Measurements from ENCODE around the gene PPARG.
"Not testable (repeated sequence)": the region's sequence is repeated elsewhere in the genome, so short reads cannot be mapped to it uniquely, and the experiment has no call there.

The PPARG gene

DNA sequence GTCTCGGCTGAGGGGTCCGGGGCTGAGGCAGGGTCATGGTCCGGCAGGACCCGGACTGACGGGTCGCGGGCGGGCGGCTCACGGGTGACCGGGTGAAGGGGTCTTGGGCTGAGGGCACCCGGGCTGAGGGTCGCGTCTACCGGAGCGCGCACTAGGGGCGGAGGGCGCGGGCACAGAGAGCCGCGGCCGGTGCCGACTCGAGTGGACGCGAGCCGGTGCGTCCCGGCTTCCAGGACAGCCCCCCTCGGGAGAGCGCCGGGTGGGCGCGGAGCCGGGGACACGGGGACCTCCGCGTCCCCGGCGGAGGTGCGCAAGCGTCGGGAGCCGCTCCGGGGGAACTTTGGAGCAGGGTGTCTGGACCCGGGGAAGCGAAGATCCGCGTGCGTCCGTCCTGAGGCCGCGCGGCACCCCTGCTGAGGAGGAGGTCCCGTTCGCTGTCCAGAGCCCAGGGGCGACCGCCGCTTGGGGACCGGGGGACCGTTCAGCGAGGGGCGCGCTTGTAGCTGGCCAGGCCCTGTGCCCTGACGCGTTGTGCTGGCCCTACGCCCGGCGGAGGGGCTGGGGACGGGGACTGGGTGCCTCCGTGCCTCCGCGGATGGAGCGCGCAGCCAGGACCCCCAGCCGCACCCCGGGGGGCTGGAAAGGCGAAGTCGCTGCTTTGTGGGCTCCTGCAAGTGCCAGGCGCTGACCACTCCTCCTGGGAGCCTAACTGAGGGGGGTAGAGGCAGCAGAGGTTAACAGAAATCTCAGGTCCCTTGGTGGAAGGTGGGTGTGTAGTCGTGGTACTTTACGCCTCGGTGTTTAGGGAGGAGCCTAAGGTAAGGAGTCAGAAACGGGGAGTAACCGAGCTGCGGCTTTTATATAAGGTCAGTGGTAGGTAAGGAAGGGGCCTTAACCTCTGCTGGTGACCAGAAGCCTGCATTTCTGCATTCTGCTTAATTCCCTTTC is at the start of gene PPARG:
Gene PPARG (plus strand): TSS at position 889 of the 948 bp plus-strand sequence. CDS start 90,642 bp downstream, outside the sequence.
- no peak for DNase-seq (ENCODE audit: extremely low read depth in 1 of 2, low read depth in 1 of 2)

DNA sequence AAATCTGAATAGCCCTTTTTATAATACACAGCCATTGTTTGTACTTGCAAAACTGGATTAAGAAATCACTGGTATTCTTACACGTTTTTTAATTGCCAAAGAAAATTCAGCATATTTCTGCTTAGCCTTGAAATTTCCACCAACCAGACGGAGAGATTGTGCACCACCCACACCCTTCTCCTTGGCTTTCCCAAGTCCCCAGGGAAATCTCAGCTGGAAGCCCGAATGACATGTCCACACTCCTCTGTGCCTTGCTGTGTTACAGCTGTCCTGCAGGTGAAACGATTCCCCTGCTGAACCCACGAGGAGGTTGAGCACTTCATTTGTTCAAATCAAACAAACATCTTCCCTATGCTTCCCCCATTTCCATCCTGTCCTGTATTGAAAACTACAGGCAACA is 49.6 kb upstream of the PPARG start:
- DNase-seq (ENCODE audit: extremely low read depth in 1 of 2, low read depth in 1 of 2): no peak

DNA sequence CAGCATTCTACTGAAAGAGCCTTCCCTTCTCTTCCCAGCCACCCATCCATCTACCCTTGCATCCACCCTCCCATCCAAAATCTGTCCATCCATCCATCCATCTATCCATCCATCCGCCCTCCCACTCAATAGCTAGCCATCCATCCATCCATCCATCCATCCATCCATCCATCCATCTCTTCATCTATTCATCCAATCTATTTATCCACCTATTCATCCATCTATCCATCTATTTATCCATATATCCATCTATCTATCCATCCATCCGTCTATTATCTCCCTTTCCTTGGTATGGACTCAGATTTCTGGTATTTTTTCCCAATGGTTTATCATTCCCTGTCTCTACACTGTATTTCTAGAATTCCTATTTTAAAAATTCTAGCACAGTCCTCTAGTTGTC is 46.1 kb upstream of the PPARG start:
- DNase-seq (ENCODE audit: extremely low read depth in 1 of 2, low read depth in 1 of 2): no peak

DNA sequence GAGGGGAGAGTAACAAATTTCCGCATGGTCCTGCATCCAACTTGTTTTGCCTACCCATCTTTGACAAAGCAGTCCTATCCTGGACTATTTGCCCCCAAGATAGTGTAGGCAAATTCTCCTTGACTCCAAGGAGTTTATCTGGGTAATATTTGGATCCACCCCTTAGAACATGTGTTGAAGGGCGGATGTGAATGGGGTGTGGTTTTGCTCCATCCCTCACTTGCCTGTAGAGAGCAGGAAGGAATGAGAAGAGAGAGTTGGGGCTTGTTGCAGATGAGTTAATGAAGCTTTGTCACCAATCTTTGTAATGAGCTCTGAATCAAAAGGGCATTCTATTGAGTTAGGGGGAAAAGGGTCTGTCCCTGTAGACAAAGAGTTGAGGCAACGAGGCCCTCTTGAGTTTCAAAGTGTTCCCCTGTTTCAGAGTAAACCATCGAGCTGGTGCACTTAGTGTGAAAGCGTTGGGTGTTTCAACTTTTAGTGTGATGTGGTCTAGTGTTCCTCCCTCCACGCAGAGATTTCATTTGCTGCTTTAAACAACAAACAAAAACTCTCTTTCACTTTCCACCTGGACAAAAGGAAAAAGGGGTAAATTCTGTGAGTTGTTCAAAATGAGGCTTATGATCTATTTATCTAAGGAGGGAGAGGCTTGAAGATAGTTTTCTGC is 42.2 kb upstream of the PPARG start:
- DNase-seq (ENCODE audit: extremely low read depth in 1 of 2, low read depth in 1 of 2): no peak

DNA sequence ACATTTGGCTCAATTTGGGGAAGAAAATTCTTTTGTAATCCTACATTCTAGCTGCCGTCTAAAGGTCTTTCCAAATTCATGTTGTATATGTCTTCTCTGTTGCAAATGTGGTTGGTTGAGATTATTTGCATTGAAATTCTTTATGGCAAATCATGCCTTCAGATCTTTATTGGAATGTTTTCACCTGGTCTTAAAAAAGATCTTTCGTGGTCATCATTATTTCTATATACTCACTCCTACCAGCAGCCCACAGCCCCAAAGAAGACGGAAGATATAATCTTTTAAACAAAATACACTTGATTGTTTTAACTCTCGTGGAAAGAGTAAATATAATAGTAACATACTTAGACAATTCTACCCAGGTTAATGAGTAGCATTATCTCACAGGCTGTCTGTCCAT is 41.5 kb upstream of the PPARG start:
- DNase-seq (ENCODE audit: extremely low read depth in 1 of 2, low read depth in 1 of 2): no peak

DNA sequence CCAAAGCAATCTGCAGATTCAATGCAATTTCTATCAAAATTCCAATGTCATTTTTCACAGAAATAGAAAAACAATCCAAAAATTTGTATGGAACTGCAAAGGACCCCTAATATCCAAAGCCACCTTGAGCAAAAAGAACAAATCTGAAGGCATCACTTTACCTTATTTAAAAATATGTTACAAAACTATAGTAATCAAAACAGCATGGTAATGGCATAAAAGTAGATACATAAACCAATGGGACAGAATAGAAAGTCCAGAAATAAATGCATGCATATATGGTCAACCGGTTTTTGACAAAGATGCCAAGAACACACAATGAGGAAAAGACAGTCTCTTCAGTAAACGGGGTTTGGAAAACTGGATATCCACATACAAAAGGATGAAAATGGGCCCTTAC is 39.4 kb upstream of the PPARG start:
- DNase-seq (ENCODE audit: extremely low read depth in 1 of 2, low read depth in 1 of 2): no peak

DNA sequence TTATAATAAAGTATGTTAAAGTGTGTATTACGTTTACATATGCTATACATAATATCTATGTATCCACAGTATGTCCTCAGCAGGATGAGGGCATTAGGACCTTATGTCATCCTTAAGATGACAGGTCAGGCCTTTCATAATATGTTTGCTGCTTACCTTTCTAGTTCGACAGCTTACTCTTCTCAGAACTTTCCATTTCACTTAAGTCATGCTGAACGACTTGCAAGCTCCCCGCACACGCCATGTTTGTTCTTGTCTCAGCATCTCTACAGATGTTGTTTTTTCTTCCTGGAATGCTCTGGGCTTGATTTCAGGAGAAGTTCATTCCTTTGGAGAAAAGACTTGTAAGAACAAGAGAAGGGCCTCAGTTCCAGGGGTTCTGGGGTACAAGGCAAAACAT is 36.0 kb upstream of the PPARG start:
- no peak for DNase-seq (ENCODE audit: extremely low read depth in 1 of 2, low read depth in 1 of 2)

DNA sequence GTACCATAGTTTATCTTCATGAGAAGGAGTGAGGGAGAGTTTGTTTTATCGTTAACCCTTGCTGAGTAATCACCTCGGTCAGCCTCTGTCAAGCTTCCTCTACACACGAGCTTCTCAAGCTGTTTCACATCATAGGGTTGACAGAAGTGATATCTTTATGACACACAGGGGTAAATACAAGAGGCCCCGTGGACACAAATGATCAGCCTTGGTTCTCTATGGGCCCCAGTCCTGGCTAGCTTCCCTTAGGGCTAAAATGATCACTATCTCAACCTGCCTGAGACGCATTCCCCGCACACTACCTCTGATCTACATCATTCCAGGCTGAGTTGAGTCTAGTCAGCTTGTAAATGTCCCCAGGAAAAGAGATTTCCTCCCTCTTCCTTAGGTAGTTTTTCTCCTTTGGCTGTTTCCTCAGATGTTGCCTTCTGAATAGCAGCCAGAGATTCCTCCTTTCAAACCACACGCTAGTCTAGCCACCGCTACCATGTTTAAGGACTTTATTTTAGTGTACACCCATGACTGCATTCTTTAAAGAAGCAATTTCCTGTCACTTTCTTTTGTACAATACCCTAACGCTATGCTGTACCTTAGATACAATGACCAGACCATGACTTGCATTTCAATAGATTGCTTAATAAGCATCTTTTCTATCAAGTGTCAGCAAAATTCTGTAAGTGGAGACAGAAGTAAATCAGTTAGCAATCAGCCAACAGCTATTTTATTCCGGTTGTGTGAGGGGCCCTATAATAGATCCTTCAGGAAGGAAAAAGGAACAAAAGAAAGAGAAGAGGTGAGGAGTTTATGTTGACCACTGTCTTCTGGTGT is 35.1 kb upstream of the PPARG start:
- DNase-seq (ENCODE audit: extremely low read depth in 1 of 2, low read depth in 1 of 2): no peak

DNA sequence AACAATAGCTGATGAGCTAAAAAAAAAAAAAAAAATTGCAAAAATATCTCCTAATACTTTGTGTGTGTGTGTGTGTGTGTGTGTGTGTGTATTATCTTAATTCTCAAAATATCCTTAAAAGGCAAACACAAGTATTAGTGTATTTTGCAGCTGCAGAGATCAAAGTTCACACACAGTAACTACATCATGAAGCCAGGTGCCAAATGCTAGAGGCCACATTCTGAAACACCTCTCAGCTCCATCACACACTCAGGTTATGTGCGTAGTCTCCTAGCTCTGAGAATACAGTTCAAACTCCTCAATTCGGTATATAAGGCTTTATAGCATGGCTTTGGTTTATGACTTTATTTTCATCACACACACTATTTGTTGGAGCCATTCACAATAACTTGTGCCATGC is 33.5 kb upstream of the PPARG start:
- DNase-seq (ENCODE audit: extremely low read depth in 1 of 2, low read depth in 1 of 2): no peak

DNA sequence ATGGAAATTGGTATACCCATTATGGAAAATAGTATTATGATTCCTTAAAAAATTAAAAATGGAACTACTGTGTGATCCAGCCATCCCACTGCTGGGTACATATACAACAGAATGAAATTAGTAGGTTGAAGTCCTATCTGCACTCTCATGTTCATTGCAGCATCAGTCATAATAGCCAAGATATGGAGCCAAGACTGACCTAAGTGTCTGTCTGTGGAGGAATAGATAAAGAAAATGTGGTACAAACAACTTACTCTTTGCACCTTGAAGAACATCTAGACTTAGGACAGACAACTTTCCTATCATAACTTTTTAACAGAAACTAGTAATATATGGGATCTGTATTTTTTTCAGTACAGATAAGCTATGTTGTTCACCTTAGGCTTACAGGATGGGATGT is 30.0 kb upstream of the PPARG start:
- DNase-seq (ENCODE audit: extremely low read depth in 1 of 2, low read depth in 1 of 2): no peak

DNA sequence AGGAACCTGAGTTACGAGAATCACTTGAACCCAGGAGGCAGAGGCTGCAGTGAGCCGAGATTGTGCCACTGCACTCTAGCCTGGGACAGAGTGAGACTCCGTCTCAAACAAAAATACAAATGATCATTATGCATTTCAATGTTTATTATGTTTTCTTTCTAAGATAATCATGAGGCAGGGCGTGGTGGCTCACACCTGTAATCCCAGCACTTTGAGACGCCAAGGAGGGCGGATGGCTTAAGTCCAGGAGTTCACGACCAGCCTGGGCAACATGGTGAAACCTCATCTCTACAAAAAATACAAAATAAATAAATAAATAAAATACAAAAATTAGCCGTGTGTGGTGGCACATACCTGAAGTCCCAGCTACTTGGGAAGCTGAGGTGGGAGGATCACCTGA is 26.7 kb upstream of the PPARG start:
- DNase-seq (ENCODE audit: extremely low read depth in 1 of 2, low read depth in 1 of 2): not testable (repeated sequence)

DNA sequence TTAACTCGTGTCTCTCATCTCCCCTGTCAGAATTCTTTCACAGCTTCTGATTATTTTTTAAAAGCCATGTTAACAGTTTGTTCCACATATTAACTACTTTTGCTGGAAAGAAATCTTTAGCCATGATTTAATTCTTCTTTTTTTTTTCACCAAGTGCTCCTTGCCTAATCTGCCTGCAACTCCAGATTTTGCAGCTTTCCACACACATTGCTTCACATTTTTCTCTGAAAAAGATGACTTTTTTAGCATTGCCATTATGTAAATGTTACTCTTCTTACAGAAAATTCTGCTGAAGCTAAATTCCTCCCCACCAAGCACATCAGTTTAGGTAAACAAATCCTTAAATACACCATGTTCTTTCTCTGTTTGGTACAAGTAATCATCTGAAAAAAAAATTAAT is 23.4 kb upstream of the PPARG start:
- DNase-seq (ENCODE audit: extremely low read depth in 1 of 2, low read depth in 1 of 2): no peak

DNA sequence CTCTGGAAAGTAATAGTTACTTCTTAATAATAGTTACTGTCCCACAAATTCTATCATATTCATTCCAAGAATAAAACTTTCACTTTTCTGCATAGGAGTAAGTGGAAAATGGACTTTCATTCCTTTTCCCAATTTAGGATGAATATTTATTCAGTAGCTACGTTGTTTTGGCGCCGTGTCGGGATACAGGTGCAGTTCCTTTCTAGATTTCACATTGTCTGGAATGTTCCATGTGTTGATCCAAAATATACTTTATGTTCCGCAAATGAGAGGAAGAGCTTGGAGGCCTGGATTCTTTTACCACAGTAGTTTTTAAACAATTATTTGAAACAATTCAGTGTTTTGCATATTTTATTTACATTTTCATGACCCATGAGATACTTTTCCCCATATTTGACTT is 22.8 kb upstream of the PPARG start:
- no peak for DNase-seq (ENCODE audit: extremely low read depth in 1 of 2, low read depth in 1 of 2)

DNA sequence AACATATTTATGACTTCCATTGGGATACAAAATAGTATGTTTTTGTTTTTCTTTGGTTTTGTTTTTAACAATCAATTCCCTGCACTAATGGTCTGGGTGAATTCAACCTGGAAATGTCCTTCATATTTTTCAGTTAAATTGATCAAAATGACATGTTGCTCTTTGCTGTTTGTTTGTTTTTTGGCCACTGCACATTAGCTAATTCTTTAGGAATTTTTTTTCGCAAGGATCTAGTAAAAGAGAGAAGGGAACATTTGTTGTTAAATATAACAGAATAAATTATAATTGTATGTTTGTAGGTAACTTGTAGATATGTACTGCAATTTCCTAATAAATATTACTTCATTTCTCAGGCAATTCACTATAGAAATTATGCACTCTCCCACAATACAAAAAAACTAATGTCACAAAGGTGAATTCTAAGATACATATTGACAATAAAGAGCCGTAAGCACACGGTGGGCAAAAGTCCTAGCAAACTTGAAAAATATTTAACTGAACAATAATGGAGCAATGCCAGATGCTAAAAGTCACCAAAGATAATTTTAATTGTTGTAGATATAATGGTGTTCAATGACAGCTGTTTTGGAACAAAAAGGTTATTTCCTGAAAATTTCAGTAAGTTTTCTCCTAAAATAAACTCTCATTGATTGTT is 21.4 kb upstream of the PPARG start:
- no peak for DNase-seq (ENCODE audit: extremely low read depth in 1 of 2, low read depth in 1 of 2)

DNA sequence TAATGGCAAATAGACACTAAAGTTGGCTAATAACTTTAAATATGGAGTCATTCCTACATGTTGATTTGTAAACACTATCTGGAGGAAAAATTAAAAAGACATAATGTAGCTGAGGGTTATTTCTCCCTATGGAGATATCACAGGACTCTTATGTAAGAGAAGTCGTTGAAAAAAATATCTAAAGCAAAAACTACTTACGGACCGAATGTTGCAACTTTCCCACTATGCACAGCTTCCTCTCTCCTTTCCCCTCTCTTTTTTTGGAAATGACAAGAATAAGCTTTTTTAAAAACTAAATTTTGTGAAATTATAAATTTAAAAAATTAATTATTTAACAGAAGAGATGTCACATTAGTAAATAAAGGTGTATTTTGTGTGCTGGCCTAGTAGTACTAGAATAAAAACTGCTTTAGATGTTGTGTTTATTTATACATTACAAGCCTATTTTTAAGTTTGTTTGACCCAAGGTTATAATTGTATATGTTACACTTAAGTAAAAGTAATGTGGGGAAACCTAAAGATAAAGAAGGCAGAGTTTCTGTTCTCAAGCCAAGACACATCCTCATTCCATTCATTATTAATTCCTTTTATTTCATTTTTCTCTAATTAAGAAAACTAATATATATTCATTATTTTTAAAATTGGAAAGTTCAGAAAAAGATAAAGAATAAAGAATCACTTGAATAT is 20.7 kb upstream of the PPARG start:
- DNase-seq (ENCODE audit: extremely low read depth in 1 of 2, low read depth in 1 of 2): no peak

DNA sequence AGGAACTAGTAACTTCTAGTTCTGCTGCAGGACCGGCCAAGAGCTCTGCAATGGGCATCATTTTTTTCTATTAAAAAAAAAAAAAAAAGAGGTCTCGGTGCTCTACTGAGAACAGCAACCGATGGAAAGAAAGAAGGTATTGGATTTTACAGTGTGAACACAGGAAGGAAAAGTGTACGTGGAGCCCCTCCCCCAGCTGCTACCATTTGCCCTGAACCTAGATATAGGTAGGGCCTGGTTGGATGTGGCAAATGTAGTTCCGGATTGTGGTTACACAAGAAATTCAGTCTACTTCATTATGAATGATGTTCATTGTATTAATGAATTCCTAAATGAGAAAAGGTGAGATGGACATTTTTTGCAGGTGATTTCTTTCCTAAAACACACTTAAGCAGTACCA is 17.9 kb upstream of the PPARG start:
- no peak for DNase-seq (ENCODE audit: extremely low read depth in 1 of 2, low read depth in 1 of 2)

DNA sequence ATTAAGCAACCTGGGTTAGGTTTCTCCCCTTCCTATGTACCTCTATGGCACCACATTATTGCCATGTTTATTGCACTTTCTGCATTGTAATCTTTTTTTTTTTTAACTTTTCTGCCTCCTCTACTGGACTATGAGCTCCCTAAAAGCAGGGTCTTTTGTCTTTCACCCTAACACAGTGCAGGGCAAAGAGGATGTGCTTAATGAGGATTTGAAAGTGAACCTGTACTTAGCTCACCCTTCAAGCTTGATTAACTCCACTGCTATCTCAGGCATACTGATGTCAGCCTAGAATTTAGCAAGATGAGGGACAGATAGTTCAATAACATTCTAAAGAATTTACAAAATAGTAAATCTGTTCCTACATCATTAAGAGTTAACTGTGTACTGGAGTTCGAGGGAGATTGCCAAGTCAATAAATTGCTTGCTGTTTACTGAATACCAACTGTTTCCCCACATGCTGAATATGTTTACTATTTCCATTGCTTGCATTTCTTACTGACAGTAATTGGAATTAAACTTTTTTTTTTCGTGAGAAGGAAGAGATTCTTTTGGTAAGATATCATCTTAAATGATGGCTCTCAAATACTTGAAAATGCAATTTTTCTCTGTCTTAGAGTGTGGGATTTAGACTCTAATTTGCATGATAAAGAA is 15.7 kb upstream of the PPARG start:
- DNase-seq (ENCODE audit: extremely low read depth in 1 of 2, low read depth in 1 of 2): no peak

DNA sequence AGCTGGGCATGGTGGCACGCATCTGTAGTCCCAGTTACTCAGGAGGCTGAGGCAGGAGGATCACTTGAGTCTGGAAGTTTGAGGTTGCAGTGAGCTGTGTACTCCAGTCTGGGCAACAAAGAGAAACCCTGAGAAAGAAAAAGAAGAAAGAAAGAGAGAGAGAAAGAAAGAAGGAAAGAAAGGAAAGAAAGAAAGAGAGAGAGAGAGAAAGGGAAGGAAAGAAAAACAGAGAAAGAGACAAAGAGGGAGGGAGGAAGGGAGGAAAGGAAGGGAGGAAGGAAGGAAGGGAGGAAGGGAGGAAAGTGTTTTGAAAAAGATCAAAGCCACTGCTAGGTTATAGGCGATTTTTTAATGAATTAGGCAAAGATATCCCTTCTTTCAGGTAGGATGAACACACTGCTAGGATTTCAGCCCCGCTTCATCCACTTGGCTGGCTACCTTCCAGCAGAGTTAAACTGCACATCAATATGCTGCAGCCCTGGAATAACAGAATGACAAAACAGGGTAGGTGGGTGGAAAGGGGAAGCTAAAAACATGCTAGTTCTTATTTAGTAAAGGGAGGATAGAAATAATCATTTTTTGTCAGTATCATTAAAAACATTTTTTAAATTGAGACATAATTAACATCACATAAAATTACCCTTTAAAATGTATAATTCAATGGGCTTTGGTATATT is 12.8 kb upstream of the PPARG start:
- DNase-seq (ENCODE audit: extremely low read depth in 1 of 2, low read depth in 1 of 2): no peak

DNA sequence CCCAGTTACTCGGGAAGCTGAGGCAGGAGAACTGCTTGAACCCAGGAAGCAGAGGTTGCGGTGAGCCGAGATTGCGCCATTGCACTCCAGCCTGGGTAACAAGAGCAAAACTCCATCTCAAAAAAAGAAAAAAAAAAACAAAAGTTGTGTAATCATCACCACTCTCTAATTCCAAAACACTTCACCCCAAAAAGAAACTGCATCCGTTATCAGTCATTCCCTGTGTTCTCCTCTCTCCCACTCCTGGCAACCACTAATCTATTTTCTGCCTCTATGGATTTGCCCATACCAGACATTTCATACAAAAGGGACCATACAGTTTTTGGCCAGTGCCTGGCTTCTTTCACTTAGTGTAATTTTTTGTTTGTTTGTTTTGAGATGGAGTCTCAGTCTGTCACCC is 12.0 kb upstream of the PPARG start:
- DNase-seq (ENCODE audit: extremely low read depth in 1 of 2, low read depth in 1 of 2): not testable (repeated sequence)
